ENCODE data around the gene DPH7.

GRCh38 chr9:137511758-137512463 is 66.8 kb downstream of the DPH7 start:
- TF ChIP-seq, protein P1, sequence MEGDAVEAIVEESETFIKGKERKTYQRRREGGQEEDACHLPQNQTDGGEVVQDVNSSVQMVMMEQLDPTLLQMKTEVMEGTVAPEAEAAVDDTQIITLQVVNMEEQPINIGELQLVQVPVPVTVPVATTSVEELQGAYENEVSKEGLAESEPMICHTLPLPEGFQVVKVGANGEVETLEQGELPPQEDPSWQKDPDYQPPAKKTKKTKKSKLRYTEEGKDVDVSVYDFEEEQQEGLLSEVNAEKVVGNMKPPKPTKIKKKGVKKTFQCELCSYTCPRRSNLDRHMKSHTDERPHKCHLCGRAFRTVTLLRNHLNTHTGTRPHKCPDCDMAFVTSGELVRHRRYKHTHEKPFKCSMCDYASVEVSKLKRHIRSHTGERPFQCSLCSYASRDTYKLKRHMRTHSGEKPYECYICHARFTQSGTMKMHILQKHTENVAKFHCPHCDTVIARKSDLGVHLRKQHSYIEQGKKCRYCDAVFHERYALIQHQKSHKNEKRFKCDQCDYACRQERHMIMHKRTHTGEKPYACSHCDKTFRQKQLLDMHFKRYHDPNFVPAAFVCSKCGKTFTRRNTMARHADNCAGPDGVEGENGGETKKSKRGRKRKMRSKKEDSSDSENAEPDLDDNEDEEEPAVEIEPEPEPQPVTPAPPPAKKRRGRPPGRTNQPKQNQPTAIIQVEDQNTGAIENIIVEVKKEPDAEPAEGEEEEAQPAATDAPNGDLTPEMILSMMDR (IDR thresholded peaks at IDR 0.05; ENCODE audit: poor library complexity, severe bottlenecking) = no peak
- no peak for TF ChIP-seq EZH2 (IDR thresholded peaks at IDR 0.05; ENCODE audit: borderline replicate concordance, insufficient read depth, low read length, poor library complexity, severe bottlenecking)
- TF ChIP-seq POLR2AphosphoS5 (IDR thresholded peaks at IDR 0.05) = no peak

Data from neural cell (in vitro differentiated cells).